ACC112 (cell line): ENCODE data around the gene TMEM156.
"Not testable (repeated sequence)": the region's sequence is repeated elsewhere in the genome, so short reads cannot be mapped to it uniquely, and the experiment has no call there.

Experiments
- H2AFZ ChIP-seq: fragments of 200-600 bp; sonication (generic); one replicate; pipeline ENCODE4 v1.6.0; 2017; ENCODE audit warnings: antibody characterized with exemption, low read length; ENCODE audit not compliant: unreplicated experiment
- H3K27ac ChIP-seq: fragments of 200-600 bp; sonication (generic); 2 replicates; pipeline ENCODE4 v1.5.1; 2014; ENCODE audit warnings: low read depth, mild to moderate bottlenecking, antibody characterized with exemption, low read length, moderate library complexity
- H3K27me3 ChIP-seq: fragments of 200-600 bp; sonication (generic); 2 replicates; pipeline ENCODE4 v1.6.1; 2014; ENCODE audit warnings: mild to moderate bottlenecking, antibody characterized with exemption, low read length, moderate library complexity, mixed read lengths; ENCODE audit not compliant: insufficient read depth
- H3K36me3 ChIP-seq: fragments of 200-600 bp; sonication (generic); 2 replicates; pipeline ENCODE4 v1.6.1; 2016; ENCODE audit warnings: mild to moderate bottlenecking, antibody characterized with exemption, low read length, moderate library complexity, mixed read lengths; ENCODE audit not compliant: insufficient read depth
- H3K4me1 ChIP-seq: fragments of 200-600 bp; sonication (generic); one replicate; pipeline ENCODE4 v1.6.1; 2016; ENCODE audit warnings: low read length, mixed read lengths; ENCODE audit not compliant: insufficient read depth, unreplicated experiment, control insufficient read depth
- H3K4me3 ChIP-seq: fragments of 200-600 bp; sonication (generic); 2 replicates; pipeline ENCODE4 v1.5.1; 2014; ENCODE audit warnings: mild to moderate bottlenecking, low read depth, low read length
- H3K79me2 ChIP-seq: fragments of 200-600 bp; sonication (generic); one replicate; pipeline ENCODE4 v1.6.0; 2016; ENCODE audit warnings: low read length; ENCODE audit not compliant: control insufficient read depth, unreplicated experiment, insufficient read depth

TMEM156 gene

GRCh38 chr4:38948551-38948950 is 83.7 kb downstream of the TMEM156 start:
- peaks cover 2% of the 10 kb centered on the region for H3K36me3 ChIP-seq
- no peak overlapping the region for H3K4me3 ChIP-seq
- no peak overlapping the region for H2AFZ ChIP-seq
- peak overlapping the region; percentile 71 for H3K27ac ChIP-seq
- H3K4me1 ChIP-seq = peaks cover 27% of the 10 kb centered on the region
- H3K27me3 ChIP-seq = no peaks in the 10 kb centered on the region
- H3K79me2 ChIP-seq = no peaks in the 10 kb centered on the region

GRCh38 chr4:38946919-38947318 is 85.3 kb downstream of the TMEM156 start:
- Histone ChIP-seq H2AFZ (no peak overlapping the region), H3K27me3 (no peaks in the 10 kb centered on the region), H3K36me3 (peaks cover 12% of the 10 kb centered on the region), H3K4me1 (peaks cover 34% of the 10 kb centered on the region), H3K79me2 (no peaks in the 10 kb centered on the region), H3K27ac (no peak overlapping the region), H3K4me3 (no peak overlapping the region)

- Histone ChIP-seq H3K4me1 (peaks cover 33% of the 10 kb centered on the region), H2AFZ (no peak overlapping the region), H3K27me3 (no peaks in the 10 kb centered on the region), H3K4me3 (no peak overlapping the region), H3K36me3 (peaks cover 28% of the 10 kb centered on the region), H3K79me2 (no peaks in the 10 kb centered on the region), H3K27ac (no peak overlapping the region)
Observed at GRCh38 chr4:38944440-38944839, 87.8 kb downstream of the TMEM156 start.

DNA sequence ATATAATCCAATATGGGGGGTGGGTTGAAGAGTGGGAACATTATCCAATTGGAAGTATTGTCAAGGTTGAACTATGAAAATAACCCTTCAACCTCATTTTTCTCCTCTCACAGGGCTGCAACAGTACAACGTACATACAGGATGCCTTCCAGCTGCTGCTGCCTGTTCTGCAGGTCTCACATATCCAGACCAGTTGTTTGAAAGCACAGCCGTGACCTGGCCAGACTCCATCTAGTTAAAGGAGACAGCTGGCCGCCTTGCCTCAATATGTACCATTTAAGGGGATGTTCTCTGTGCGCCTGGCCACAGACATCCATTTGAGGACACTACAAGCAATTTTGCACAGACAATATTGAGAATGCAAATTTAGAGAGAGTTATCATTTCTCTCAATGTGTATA is 88.9 kb downstream of the TMEM156 start:
- Histone ChIP-seq H3K4me3 (no peak overlapping the region), H3K27me3 (no peaks in the 10 kb centered on the region), H3K27ac (no peak overlapping the region), H2AFZ (no peak overlapping the region), H3K4me1 (peaks cover 24% of the 10 kb centered on the region), H3K36me3 (peaks cover 38% of the 10 kb centered on the region), H3K79me2 (no peaks in the 10 kb centered on the region)

GRCh38 chr4:38941906-38942305 is 90.3 kb downstream of the TMEM156 start:
- not testable (repeated sequence) for H3K79me2 ChIP-seq, H3K27me3 ChIP-seq, H2AFZ ChIP-seq
- Histone ChIP-seq H3K4me3 (peak overlapping the region; percentile 30; the same call in 1 of the 2 replicates), H3K36me3 (peaks cover 47% of the 10 kb centered on the region), H3K4me1 (peaks cover 20% of the 10 kb centered on the region), H3K27ac (peak overlapping the region; percentile 64)

- no peak overlapping the region for H3K4me3 ChIP-seq
- H3K27me3 ChIP-seq = no peaks in the 10 kb centered on the region
- H3K79me2 ChIP-seq = no peaks in the 10 kb centered on the region
- H3K4me1 ChIP-seq = peaks cover 20% of the 10 kb centered on the region
- no peak overlapping the region for H3K27ac ChIP-seq
- H2AFZ ChIP-seq = no peak overlapping the region
- peaks cover 54% of the 10 kb centered on the region for H3K36me3 ChIP-seq
Observed at GRCh38 chr4:38940476-38940875, 91.7 kb downstream of the TMEM156 start.

- no peak overlapping the region for H3K27ac ChIP-seq
- H3K27me3 ChIP-seq = no peaks in the 10 kb centered on the region
- H3K4me3 ChIP-seq = no peak overlapping the region
- H3K4me1 ChIP-seq = peaks cover 20% of the 10 kb centered on the region
- H2AFZ ChIP-seq = no peak overlapping the region
- H3K79me2 ChIP-seq = no peaks in the 10 kb centered on the region
- H3K36me3 ChIP-seq = peaks cover 57% of the 10 kb centered on the region
Observed at GRCh38 chr4:38939165-38939564, 93.0 kb downstream of the TMEM156 start.

- no peak overlapping the region for H3K4me3 ChIP-seq
- H3K4me1 ChIP-seq = peaks cover under 1% of the 10 kb centered on the region
- H2AFZ ChIP-seq = no peak overlapping the region
- H3K36me3 ChIP-seq = peaks cover 51% of the 10 kb centered on the region
- H3K27ac ChIP-seq = no peak overlapping the region
- H3K27me3 ChIP-seq = no peaks in the 10 kb centered on the region
- no peaks in the 10 kb centered on the region for H3K79me2 ChIP-seq
Observed at GRCh38 chr4:38935391-38936073, 96.7 kb downstream of the TMEM156 start.

DNA sequence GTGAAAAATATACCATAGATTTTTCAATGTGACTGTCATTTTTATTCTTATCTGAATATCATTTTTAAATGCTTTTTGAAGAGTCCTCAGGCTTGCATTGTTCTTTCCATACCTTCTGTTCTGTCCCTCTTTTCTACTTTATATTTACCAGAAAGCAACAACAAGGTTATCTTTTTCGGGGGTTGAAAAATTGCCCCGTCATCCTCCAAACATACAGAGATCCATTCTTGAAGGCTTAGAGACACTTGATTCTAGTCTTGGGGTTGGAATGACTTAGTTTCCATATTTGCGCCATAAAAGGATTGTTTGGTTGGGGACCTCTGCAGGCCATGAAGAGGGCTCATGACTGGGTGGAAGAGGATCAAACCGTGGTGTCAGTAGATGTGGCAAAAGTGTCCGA is 101.1 kb downstream of the TMEM156 start:
- Histone ChIP-seq H3K27me3 (no peaks in the 10 kb centered on the region), H3K27ac (no peak overlapping the region), H3K4me3 (no peak overlapping the region), H3K36me3 (peaks cover 50% of the 10 kb centered on the region), H3K79me2 (no peaks in the 10 kb centered on the region), H2AFZ (no peak overlapping the region), H3K4me1 (no peaks in the 10 kb centered on the region)

DNA sequence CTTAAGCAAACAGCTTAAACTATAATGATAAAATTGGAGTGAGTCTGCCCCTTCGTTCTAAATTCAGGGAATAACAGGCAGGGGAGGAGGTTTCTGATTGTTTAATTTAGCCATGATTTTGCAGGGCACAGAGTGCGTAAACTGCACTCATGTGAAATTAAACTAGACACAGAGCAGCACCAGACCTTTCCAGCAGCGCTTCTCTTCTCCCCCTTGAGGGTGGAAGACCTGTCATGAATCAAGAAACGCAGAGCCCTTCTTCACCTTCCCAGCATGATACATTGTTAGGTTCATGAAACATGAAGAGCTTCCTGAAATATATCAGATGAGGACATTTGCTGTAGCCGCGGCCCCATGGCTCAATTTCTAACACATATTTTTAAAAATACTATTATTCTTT is 101.5 kb downstream of the TMEM156 start:
- no peak overlapping the region for H2AFZ ChIP-seq
- H3K36me3 ChIP-seq = peaks cover 49% of the 10 kb centered on the region
- H3K4me1 ChIP-seq = no peaks in the 10 kb centered on the region
- no peaks in the 10 kb centered on the region for H3K79me2 ChIP-seq
- no peak overlapping the region for H3K4me3 ChIP-seq
- no peaks in the 10 kb centered on the region for H3K27me3 ChIP-seq
- H3K27ac ChIP-seq = no peak overlapping the region

- Histone ChIP-seq H2AFZ (no peak overlapping the region), H3K27ac (no peak overlapping the region), H3K4me1 (no peaks in the 10 kb centered on the region), H3K79me2 (no peaks in the 10 kb centered on the region), H3K36me3 (peaks cover 45% of the 10 kb centered on the region), H3K27me3 (no peaks in the 10 kb centered on the region), H3K4me3 (no peak overlapping the region)
Observed at GRCh38 chr4:38930204-38930603, 102.0 kb downstream of the TMEM156 start.
